ENCODE measurements around the gene AOAH. TPM values are rescaled to one million over a fixed set of nuclear protein-coding genes. Genes with fewer than 3 reads are reported as not detected.
"Not testable (repeated sequence)": the region's sequence is repeated elsewhere in the genome, so short reads cannot be mapped to it uniquely, and the experiment has no call there.

AOAH gene
- total RNA-seq, 2 donors from 2014 or later, result 2.5 to 7.2 TPM

GRCh38 chr7:36490419-36490830, 233.9 kb downstream of the AOAH start:
- H3K27ac ChIP-seq, result no peak overlapping the region
- no peaks in the 10 kb centered on the region for H3K36me3 ChIP-seq
- H3K9me3 ChIP-seq, result no peaks in the 10 kb centered on the region
- no peaks in the 10 kb centered on the region for H3K4me1 ChIP-seq
- no peaks in the 10 kb centered on the region for H3K27me3 ChIP-seq
- DNase-seq (ENCODE audit: low spot score), result no peak
- TF ChIP-seq CTCF (IDR thresholded peaks at IDR 0.05), result no peak
- no peak overlapping the region for H3K4me3 ChIP-seq

DNA sequence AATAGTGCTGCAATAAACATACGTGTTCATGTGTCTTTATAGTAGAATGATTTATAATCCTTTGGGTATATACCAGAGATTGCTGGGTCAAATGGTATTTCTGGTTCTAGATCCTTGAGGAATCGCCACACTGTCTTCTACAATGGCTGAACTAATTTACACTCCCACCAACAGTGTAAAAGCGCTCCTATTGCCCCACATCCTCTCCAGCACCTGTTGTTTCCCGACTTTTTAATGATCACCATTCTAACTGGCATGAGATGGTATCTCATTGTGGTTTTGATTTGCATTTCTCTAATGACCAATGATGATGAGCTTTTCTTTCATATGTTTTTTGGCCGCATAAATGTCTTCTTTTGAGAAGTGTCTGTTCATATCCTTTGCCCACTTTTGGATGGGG, 235.6 kb downstream of the AOAH start:
- DNase-seq (ENCODE audit: low spot score); H3K4me3 ChIP-seq; H3K27me3 ChIP-seq; H3K9me3 ChIP-seq; H3K27ac ChIP-seq; H3K4me1 ChIP-seq; H3K36me3 ChIP-seq: not testable (repeated sequence)

GRCh38 chr7:36487756-36488336, 236.4 kb downstream of the AOAH start:
- no peaks in the 10 kb centered on the region for H3K36me3 ChIP-seq
- no peak overlapping the region for H3K27ac ChIP-seq
- no peaks in the 10 kb centered on the region for H3K27me3 ChIP-seq
- H3K4me1 ChIP-seq, result no peaks in the 10 kb centered on the region
- DNase-seq (ENCODE audit: low spot score), result no peak
- peak; percentile 18 to 72 for TF ChIP-seq CTCF (IDR thresholded peaks at IDR 0.05)
- H3K4me3 ChIP-seq, result no peak overlapping the region
- H3K9me3 ChIP-seq, result no peaks in the 10 kb centered on the region

DNA sequence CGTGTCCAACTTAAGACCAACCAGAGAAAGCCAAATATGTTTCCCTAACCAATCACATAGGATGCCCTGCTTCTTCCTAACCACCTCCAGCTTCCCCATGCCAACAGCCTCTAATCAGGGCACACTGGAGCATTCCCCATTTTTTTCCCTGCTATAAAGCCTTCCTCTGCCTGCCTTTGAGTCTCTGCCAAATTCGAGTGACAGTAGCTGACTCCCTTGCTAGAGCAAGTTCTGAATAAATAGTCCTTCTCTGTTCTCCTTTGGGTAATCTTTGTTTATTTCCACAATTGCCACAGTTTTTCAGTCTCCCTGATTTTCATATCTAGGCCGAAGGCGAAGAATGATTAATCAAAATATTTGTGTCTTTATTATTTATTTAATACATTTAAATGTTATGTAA, 238.0 kb downstream of the AOAH start:
- DNase-seq (ENCODE audit: low spot score), result no peak
- Histone ChIP-seq H3K4me1 (no peaks in the 10 kb centered on the region), H3K4me3 (no peak overlapping the region), H3K36me3 (no peaks in the 10 kb centered on the region), H3K27ac (no peak overlapping the region), H3K9me3 (no peaks in the 10 kb centered on the region), H3K27me3 (no peaks in the 10 kb centered on the region)
- no peak for TF ChIP-seq CTCF (IDR thresholded peaks at IDR 0.05)

- Histone ChIP-seq H3K36me3 (no peaks in the 10 kb centered on the region), H3K27ac (no peak overlapping the region), H3K4me1 (no peaks in the 10 kb centered on the region), H3K4me3 (no peak overlapping the region), H3K27me3 (no peaks in the 10 kb centered on the region), H3K9me3 (no peaks in the 10 kb centered on the region)
- no peak for TF ChIP-seq CTCF (IDR thresholded peaks at IDR 0.05)
- DNase-seq (ENCODE audit: low spot score), result no peak
Observed at GRCh38 chr7:36484265-36484664, 240.0 kb downstream of the AOAH start.

GRCh38 chr7:36483853-36484252, 240.4 kb downstream of the AOAH start:
- not testable (repeated sequence) for H3K9me3 ChIP-seq; H3K27me3 ChIP-seq; H3K4me3 ChIP-seq; H3K4me1 ChIP-seq; DNase-seq (ENCODE audit: low spot score); H3K27ac ChIP-seq; H3K36me3 ChIP-seq

DNA sequence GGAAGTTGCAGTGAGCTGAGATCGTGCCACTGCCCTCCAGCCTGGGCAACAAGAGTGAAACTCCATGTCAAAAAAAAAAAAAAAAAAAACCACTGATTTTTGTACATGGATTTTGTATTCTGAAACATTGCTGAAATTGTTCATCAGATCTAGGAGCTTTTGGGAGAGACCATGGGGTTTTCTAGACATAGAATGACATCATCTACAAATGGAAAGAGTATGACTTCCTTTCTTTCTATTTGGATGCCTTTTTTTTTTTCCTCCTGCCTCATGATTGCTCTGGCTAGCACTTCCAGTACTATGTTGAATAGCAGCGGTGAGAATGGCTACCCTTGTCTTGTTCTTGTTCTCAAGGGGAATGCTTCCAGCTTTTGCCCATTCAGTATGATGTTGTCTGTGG, 245.5 kb downstream of the AOAH start:
- no peaks in the 10 kb centered on the region for H3K36me3 ChIP-seq
- H3K4me1 ChIP-seq, result no peaks in the 10 kb centered on the region
- no peak for DNase-seq (ENCODE audit: low spot score)
- no peaks in the 10 kb centered on the region for H3K27me3 ChIP-seq
- H3K9me3 ChIP-seq, result no peaks in the 10 kb centered on the region
- no peak for TF ChIP-seq CTCF (IDR thresholded peaks at IDR 0.05)
- no peak overlapping the region for H3K4me3 ChIP-seq
- H3K27ac ChIP-seq, result no peak overlapping the region
